ENCODE results near the gene ZBTB21.
"Not testable (repeated sequence)": the region's sequence is repeated elsewhere in the genome, so short reads cannot be mapped to it uniquely, and the experiment has no call there.

The ZBTB21 gene

GRCh38 chr21:42016364-42016985 lies 6.3 kb upstream of the ZBTB21 start:
- no peak for DNase-seq

GRCh38 chr21:42013931-42014330 lies 3.8 kb upstream of the ZBTB21 start:
- no peak for DNase-seq

GRCh38 chr21:42013376-42013775 lies 3.2 kb upstream of the ZBTB21 start:
- no peak for DNase-seq

GRCh38 chr21:42012763-42013329 lies 2.7 kb upstream of the ZBTB21 start:
- no peak for DNase-seq

GRCh38 chr21:42012344-42012743 lies 2.2 kb upstream of the ZBTB21 start:
- DNase-seq = no peak

GRCh38 chr21:42010507-42011495 lies 641 bp upstream of the ZBTB21 start:
- DNase-seq = peak; percentile 76

- DNase-seq = peak; percentile 87
Observed at GRCh38 chr21:42009018-42009830, 936 bp downstream of the ZBTB21 start.

GRCh38 chr21:42007356-42007940 lies 2.7 kb downstream of the ZBTB21 start:
- DNase-seq = no peak

GRCh38 chr21:42006765-42007164 lies 3.4 kb downstream of the ZBTB21 start:
- DNase-seq = no peak

- no peak for DNase-seq
Observed at GRCh38 chr21:42004406-42005199, 5.6 kb downstream of the ZBTB21 start.

- peak; percentile 75 for DNase-seq
Observed at GRCh38 chr21:42003051-42003461, 7.1 kb downstream of the ZBTB21 start.

- peak; percentile 91 for DNase-seq
Observed at GRCh38 chr21:42002421-42002958, 7.7 kb downstream of the ZBTB21 start.

- DNase-seq = no peak
Observed at GRCh38 chr21:42001781-42002180, 8.4 kb downstream of the ZBTB21 start.

GRCh38 chr21:42000908-42001307 lies 9.3 kb downstream of the ZBTB21 start:
- DNase-seq = no peak

GRCh38 chr21:41997657-41998056 lies 12.5 kb downstream of the ZBTB21 start:
- no peak for DNase-seq

GRCh38 chr21:41995577-41995976 lies 14.6 kb downstream of the ZBTB21 start:
- no peak for DNase-seq

GRCh38 chr21:41994613-41995012 lies 15.5 kb downstream of the ZBTB21 start:
- not testable (repeated sequence) for DNase-seq

- no peak for DNase-seq
Observed at GRCh38 chr21:41993744-41994143, 16.4 kb downstream of the ZBTB21 start.

- DNase-seq = no peak
Observed at GRCh38 chr21:41992576-41992975, 17.6 kb downstream of the ZBTB21 start.

GRCh38 chr21:41991659-41992058 lies 18.5 kb downstream of the ZBTB21 start:
- no peak for DNase-seq

GRCh38 chr21:41989698-41990097 lies 20.5 kb downstream of the ZBTB21 start:
- DNase-seq = no peak
